Panc1 (cell line): ENCODE data around the gene CHID1. TPM values are rescaled to one million over a fixed set of nuclear protein-coding genes. Genes with fewer than 3 reads are reported as not detected.

Source experiments
- ATAC-seq: fragments of 200-7000 bp; cut with Tn5 transposase; 2 replicates; pipeline ENCODE4 v1.9.1; 2020; ENCODE audit warnings: mild to moderate bottlenecking, moderate library complexity
- BruUV-seq: library from RNA; stranded (reverse); fragments of 400-500 nt; replicated peaks from 2 replicates; lab custom pipeline; 2021; lab: Mats Ljungman, UMichigan
- CTCF ChIA-PET: fragments of 300-600 bp; sonication (Branson Sonifier 250); formaldehyde crosslinking; loops from one replicate; lab custom pipeline; 2022; ENCODE audit warnings: antibody characterized with exemption; lab: Charles Lee
- POLR2A ChIA-PET: fragments of 300-600 bp; sonication (Branson Sonifier 250); formaldehyde crosslinking; loops from one replicate; lab custom pipeline; 2022; ENCODE audit warnings: antibody characterized with exemption; lab: Charles Lee
- DNase-seq: peaks from one replicate; pipeline ENCODE4 v3.0.0-alpha.2; 2010; ENCODE audit warnings: low read depth, low spot score
- H3K27ac ChIP-seq: 2 replicates; pipeline ENCODE4 v1.5.1; 2011; ENCODE audit warnings: mild to moderate bottlenecking, low read length, inconsistent platforms
- H3K27me3 ChIP-seq: fragments of 200-500 bp; sonication (Bioruptor generic); 2 replicates; pipeline ENCODE4 v1.6.0; 2014; ENCODE audit warnings: low read length, inconsistent platforms; ENCODE audit not compliant: control insufficient read depth, insufficient read depth
- H3K36me3 ChIP-seq: fragments of 200-500 bp; sonication (Bioruptor generic); 2 replicates; pipeline ENCODE4 v1.5.1; 2014; ENCODE audit warnings: inconsistent platforms, mild to moderate bottlenecking, low read length, moderate library complexity; ENCODE audit not compliant: control insufficient read depth, insufficient read depth
- H3K4me1 ChIP-seq: 2 replicates; pipeline ENCODE4 v1.5.1; 2011; ENCODE audit warnings: inconsistent platforms, mild to moderate bottlenecking, low read length, moderate library complexity; ENCODE audit not compliant: control insufficient read depth, insufficient read depth
- H3K4me3 ChIP-seq, 2 experiments: 2 replicates each; pipeline ENCODE4 v1.5.1; 2011 to 2012; ENCODE audit warnings: low read depth in 2 of 2, low read length in 2 of 2, mild to moderate bottlenecking in 2 of 2, inconsistent platforms in 1 of 2, moderate library complexity in 1 of 2
- H3K9me3 ChIP-seq: fragments of 200-500 bp; sonication (Bioruptor generic); 2 replicates; pipeline ENCODE4 v1.5.1; 2014; ENCODE audit warnings: low read depth, mild to moderate bottlenecking, inconsistent platforms, low read length, moderate library complexity; ENCODE audit not compliant: control insufficient read depth, insufficient read depth
- POLR2AphosphoS5 ChIP-seq: IDR thresholded peaks from 2 replicates; pipeline ENCODE4 v1.6.1; 2012; ENCODE audit warnings: mild to moderate bottlenecking, low read depth, low read length, moderate library complexity
- SIN3A ChIP-seq: IDR thresholded peaks from 2 replicates; pipeline ENCODE4 v1.6.1; 2012; ENCODE audit warnings: low read depth, mild to moderate bottlenecking, low read length, moderate library complexity, borderline replicate concordance; ENCODE audit not compliant: insufficient read depth
- TCF7L2 ChIP-seq: IDR thresholded peaks from 2 replicates; pipeline ENCODE4 v1.6.1; 2011; ENCODE audit warnings: mild to moderate bottlenecking, low read depth, low read length, inconsistent platforms
- in situ Hi-C: cut with HindIII; loops from 2 replicates; pipeline ENCODE4 v1.10.0; 2016; ENCODE audit warnings: low sequenced_read_pairs, low pct_unique_long_range_greater_than_20kb
- intact Hi-C: fragments of 100-400 bp; cut with micrococcal nuclease; formaldehyde crosslinking; loops from one replicate; pipeline ENCODE4 v1.10.0; 2022; ENCODE audit not compliant: unreplicated experiment
- total RNA-seq: library from RNA; stranded (reverse); gene quantifications from one replicate; pipeline ENCODE4 v1.2.1, GENCODE V29; 2021; ENCODE audit not compliant: unreplicated experiment
- TF ChIP-seq, protein P1 (sequence below), 2 experiments: IDR thresholded peaks; 2 replicates each; pipeline ENCODE4 v1.6.1; 2011 to 2012; ENCODE audit warnings: low read depth in 2 of 2, control low read depth in 1 of 2, low read length in 1 of 2, mild to moderate bottlenecking in 1 of 2, moderate library complexity in 1 of 2; ENCODE audit not compliant: insufficient read depth in 1 of 2
- TF ChIP-seq, protein P2 (sequence below): fragments of 450-650 bp; IDR thresholded peaks from 2 replicates; pipeline ENCODE4 v1.5.1; 2017; ENCODE audit warnings: mild to moderate bottlenecking

The CHID1 gene
- total RNA-seq, 1 experiment from 2014 or later: 224 TPM

DNA sequence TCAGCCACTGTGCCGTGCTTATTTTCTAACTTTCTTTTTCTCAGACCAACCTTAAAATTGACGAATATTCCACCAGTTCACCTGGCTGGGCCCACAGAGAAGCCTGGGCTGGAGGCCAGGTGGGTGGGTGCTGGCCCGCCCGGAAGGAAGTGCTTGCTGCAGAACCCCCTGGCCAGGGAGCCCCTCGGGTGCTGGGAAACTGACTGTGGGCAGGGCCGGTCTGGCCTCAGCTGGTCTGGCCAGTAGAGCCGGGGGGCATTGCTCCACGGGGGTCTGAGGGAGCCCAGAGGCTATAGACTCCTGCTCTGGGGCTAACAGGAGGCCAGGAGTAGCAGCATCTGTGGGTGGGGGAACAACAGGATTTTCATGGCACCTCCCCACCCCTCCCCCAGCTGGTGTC is 6.8 kb upstream of the CHID1 start:
- H3K27me3 ChIP-seq: no peaks in the 10 kb centered on the region
- no peak overlapping the region for H3K27ac ChIP-seq
- no peak for ATAC-seq
- H3K4me1 ChIP-seq: peaks cover 5% of the 10 kb centered on the region; the same call in 1 of the 2 replicates
- no peak for DNase-seq
- no peak for TF ChIP-seq TCF7L2
- ChIA-PET POLR2A (no interaction called here), CTCF (no interaction called here)
- no peaks in the 10 kb centered on the region for H3K36me3 ChIP-seq
- no TSS peak for BruUV-seq
- intact Hi-C loops: no loop called here
- no peak overlapping the region for H3K4me3 ChIP-seq
- H3K9me3 ChIP-seq: no peaks in the 10 kb centered on the region
- in situ Hi-C loops: no loop called here

DNA sequence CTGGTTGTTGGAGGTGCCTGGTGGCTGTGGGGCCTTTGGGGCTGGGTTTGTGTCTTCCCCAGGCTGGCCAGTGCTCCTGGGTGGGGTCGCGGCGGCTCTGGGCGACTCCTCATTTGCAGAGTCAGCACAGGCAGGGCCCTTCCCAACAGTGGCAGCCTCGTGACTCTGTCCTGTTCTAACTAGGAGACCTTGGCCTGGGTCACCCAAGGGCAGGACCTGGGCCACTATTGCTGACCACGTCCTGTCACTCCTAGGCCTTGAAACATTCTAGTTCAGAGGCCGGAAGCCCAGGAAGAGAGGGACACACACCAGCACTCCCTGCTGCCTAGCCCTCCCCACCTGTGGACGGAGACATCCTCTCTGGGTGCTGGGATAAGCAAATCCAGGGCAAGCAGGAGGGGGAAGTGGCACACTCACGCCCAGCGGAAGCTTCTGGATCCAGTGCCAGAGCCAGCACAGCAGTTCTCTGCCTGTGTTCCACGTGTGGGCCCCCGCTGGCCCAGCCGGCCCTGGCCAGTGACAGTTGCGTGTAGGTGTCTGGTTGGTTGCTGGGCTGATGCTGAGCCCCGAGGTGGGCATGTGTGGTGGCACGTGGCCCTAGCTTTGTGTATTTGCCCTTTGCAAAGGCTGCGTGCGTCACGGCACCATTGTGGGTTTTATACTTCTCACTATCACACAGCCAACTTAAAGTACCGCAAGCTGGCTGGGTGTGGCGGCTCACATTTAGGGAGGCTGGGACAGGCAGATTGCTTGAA is 4.3 kb upstream of the CHID1 start:
- ChIA-PET POLR2A (interaction anchor here (0.7 kb wide), 1 partner anchor 41 kb away, joined by 3 read pairs; no protein-coding TSS in a partner anchor), CTCF (no interaction called here)
- TF ChIP-seq POLR2AphosphoS5: no peak
- TF ChIP-seq, protein P1, sequence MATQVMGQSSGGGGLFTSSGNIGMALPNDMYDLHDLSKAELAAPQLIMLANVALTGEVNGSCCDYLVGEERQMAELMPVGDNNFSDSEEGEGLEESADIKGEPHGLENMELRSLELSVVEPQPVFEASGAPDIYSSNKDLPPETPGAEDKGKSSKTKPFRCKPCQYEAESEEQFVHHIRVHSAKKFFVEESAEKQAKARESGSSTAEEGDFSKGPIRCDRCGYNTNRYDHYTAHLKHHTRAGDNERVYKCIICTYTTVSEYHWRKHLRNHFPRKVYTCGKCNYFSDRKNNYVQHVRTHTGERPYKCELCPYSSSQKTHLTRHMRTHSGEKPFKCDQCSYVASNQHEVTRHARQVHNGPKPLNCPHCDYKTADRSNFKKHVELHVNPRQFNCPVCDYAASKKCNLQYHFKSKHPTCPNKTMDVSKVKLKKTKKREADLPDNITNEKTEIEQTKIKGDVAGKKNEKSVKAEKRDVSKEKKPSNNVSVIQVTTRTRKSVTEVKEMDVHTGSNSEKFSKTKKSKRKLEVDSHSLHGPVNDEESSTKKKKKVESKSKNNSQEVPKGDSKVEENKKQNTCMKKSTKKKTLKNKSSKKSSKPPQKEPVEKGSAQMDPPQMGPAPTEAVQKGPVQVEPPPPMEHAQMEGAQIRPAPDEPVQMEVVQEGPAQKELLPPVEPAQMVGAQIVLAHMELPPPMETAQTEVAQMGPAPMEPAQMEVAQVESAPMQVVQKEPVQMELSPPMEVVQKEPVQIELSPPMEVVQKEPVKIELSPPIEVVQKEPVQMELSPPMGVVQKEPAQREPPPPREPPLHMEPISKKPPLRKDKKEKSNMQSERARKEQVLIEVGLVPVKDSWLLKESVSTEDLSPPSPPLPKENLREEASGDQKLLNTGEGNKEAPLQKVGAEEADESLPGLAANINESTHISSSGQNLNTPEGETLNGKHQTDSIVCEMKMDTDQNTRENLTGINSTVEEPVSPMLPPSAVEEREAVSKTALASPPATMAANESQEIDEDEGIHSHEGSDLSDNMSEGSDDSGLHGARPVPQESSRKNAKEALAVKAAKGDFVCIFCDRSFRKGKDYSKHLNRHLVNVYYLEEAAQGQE (IDR thresholded peaks at IDR 0.05; ENCODE audit: insufficient read depth in 1 of 2, low read depth in 2 of 2, low read length in 1 of 2): no peak
- no peak for TF ChIP-seq SIN3A
- TF ChIP-seq, protein P2, sequence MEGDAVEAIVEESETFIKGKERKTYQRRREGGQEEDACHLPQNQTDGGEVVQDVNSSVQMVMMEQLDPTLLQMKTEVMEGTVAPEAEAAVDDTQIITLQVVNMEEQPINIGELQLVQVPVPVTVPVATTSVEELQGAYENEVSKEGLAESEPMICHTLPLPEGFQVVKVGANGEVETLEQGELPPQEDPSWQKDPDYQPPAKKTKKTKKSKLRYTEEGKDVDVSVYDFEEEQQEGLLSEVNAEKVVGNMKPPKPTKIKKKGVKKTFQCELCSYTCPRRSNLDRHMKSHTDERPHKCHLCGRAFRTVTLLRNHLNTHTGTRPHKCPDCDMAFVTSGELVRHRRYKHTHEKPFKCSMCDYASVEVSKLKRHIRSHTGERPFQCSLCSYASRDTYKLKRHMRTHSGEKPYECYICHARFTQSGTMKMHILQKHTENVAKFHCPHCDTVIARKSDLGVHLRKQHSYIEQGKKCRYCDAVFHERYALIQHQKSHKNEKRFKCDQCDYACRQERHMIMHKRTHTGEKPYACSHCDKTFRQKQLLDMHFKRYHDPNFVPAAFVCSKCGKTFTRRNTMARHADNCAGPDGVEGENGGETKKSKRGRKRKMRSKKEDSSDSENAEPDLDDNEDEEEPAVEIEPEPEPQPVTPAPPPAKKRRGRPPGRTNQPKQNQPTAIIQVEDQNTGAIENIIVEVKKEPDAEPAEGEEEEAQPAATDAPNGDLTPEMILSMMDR: no peak
- no peak for TF ChIP-seq TCF7L2

DNA sequence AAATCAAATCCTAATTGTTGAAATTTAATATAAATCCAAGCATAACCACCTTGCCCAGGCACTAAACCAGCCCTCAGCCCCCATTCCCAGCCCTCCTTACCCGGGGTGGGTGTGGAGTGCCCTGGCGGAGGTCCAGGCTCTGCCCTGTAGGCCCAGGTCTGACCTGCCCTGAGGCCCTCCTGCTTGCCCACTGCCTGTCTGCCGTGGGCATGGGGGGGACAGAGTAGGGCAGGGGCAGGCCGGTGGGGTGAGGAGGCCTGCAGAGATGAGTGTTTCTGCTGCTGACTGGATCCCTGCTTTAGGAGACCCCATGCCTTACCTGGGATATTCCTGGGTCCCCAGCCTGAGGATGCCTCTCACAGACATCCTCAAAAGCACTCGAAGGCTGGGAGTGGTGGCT is 3.6 kb upstream of the CHID1 start:
- no TSS peak for BruUV-seq
- Histone ChIP-seq H3K4me3 (no peak overlapping the region), H3K27me3 (no peaks in the 10 kb centered on the region), H3K9me3 (no peaks in the 10 kb centered on the region), H3K27ac (no peak overlapping the region), H3K4me1 (peaks cover 13% of the 10 kb centered on the region), H3K36me3 (no peaks in the 10 kb centered on the region)
- CTCF ChIA-PET: no interaction called here
- DNase-seq: no peak
- POLR2A ChIA-PET: no interaction called here
- no peak for ATAC-seq
- TF ChIP-seq POLR2AphosphoS5: no peak
- no peak for TF ChIP-seq SIN3A
- intact Hi-C loops: no loop called here
- in situ Hi-C loops: no loop called here

More for the DNA sequence above, 4.3 kb upstream of the CHID1 start:
- H3K36me3 ChIP-seq: no peaks in the 10 kb centered on the region
- H3K27ac ChIP-seq: no peak overlapping the region
- DNase-seq (no peak), ATAC-seq (no peak)
- no peaks in the 10 kb centered on the region for H3K27me3 ChIP-seq
- H3K4me3 ChIP-seq: no peak overlapping the region
- intact Hi-C loops (no loop called here), in situ Hi-C loops (no loop called here)
- BruUV-seq: no TSS peak
- no peaks in the 10 kb centered on the region for H3K9me3 ChIP-seq
- H3K4me1 ChIP-seq: peaks cover 10% of the 10 kb centered on the region
